GM12875 (cell line): ENCODE measurements around the gene SNX20.
A peak's percentile ranks its signal among the peaks of the same experiment; 100 is the strongest.

Experiments used
- H3K4me3 ChIP-seq: one replicate; pipeline ENCODE4 v1.5.1; 2011; ENCODE audit warnings: low read depth, low read length, control low read depth
- CTCF ChIP-seq: IDR thresholded peaks from 2 replicates; pipeline ENCODE4 v1.5.1; 2011; ENCODE audit warnings: low read depth, mild to moderate bottlenecking, control low read depth, inconsistent platforms, low read length, moderate library complexity, borderline replicate concordance; ENCODE audit not compliant: insufficient read depth

The SNX20 gene

GRCh38 chr16:50690177-50690576 lies 9.1 kb upstream of the SNX20 start:
- no peak for TF ChIP-seq CTCF

GRCh38 chr16:50688867-50689266 lies 7.8 kb upstream of the SNX20 start:
- H3K4me3 ChIP-seq: no peak overlapping the region
- TF ChIP-seq CTCF: no peak

More at GRCh38 chr16:50690177-50690576, 9.1 kb upstream of the SNX20 start:
- H3K4me3 ChIP-seq: no peak overlapping the region

DNA sequence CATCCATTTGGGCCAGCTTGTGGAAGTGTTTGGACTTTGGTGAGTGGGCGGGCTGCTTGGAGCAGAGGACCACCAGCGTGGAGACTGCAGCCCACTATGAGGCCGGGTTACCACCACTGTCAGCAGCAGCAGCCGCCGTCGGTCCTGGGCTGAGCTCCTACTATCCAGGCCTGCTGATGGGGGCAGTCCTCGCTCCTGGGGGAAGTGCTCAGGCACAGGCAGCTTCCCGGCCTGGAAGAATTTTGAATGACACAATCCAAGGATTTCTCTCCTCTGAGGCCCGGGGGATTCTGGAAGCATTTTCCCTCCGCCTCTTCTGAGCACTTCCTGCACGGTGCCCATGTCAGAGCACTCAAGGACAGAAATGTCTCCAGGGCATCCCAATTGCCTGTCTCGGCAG lies 7.0 kb upstream of the SNX20 start:
- no peak for TF ChIP-seq CTCF

GRCh38 chr16:50685462-50686063 lies 4.5 kb upstream of the SNX20 start:
- TF ChIP-seq CTCF: no peak
- H3K4me3 ChIP-seq: no peak overlapping the region

More for the DNA sequence above, 7.0 kb upstream of the SNX20 start:
- no peak overlapping the region for H3K4me3 ChIP-seq

DNA sequence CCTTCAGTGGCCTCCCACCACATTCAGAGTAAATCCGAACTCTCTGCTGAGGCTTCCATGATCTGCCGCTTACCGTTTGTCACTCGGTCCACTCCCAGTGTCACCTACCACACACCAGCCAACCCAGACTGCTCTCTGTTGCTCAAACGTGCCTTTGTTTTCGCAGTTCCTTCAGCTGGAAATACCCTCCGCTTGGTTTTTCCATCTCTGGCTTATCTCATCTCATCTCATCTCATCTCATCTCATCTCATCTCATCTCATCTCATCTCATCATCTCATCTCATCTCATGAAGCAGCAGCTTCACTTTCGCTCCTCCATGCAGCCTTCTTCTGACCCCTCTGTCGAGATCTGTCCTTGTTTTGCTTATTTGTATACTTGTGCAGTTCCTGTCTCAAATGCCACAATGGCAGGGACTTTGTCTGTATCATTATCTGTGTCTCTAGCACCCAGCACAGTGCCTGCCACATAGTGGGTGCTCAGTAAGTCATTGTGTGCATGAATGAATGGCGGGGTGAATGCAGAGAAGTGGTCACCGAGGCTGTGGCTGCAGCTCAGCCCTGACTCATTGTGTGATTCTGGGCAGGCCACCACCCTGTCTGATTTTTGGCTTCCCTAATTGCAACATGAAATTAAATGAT lies 3.8 kb upstream of the SNX20 start:
- H3K4me3 ChIP-seq: no peak overlapping the region
- no peak for TF ChIP-seq CTCF

DNA sequence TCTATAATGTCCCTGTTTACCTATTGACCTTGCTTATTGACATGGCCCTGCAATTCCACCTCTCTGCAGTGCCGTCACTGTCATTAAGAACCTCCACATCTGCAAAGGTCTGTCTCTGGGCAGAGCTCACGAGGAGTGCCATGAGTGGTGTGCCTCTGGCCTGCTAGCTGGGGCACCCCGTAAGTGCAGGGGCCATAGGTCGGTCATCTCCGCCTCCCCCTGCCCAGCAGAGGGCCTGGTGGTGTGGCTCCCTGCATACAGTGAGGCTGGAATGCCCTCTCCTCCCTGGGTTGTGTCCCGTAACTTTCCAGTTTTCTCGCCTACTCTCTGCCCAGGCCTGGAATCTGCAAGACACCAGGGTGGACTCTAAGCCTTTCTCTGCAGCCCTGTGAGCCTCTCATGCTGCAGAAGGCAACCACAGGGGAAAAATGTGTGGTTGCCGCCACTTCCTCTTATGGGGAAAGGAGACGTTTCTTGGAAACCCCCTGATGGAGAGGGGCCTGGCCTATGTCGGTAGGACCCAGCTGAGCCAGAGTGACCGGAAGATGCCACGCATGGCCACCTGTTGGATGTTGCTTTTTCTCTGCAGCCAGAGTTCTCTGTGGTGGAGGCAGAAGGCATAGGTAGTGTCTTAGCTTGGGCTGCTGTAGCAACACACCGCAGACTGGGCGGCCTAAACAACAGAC lies 2.7 kb upstream of the SNX20 start:
- 0 out of 2 replicates have a peak, but pooled peaks have one; percentile 1 for TF ChIP-seq CTCF

GRCh38 chr16:50680556-50680893 lies 587 bp downstream of the SNX20 start:
- H3K4me3 ChIP-seq: peak overlapping the region; percentile 59
- no peak for TF ChIP-seq CTCF

More for the DNA sequence above, 2.7 kb upstream of the SNX20 start:
- H3K4me3 ChIP-seq: no peak overlapping the region
